GM12874 (cell line): ENCODE data around the gene CCDC3.

Experiments used
- CTCF ChIP-seq: IDR thresholded peaks from 2 replicates; pipeline ENCODE4 v1.5.1; 2011; ENCODE audit warnings: low read depth, mild to moderate bottlenecking, control low read depth, low read length, moderate library complexity; ENCODE audit not compliant: insufficient read depth

Gene CCDC3

GRCh38 chr10:13001041-13001886 is at the start of gene CCDC3:
Gene CCDC3, minus strand, starts transcription at chr10:13001713. Its CDS starts 143 bp downstream, at chr10:13001570.
- no peak for TF ChIP-seq CTCF

- TF ChIP-seq CTCF: no peak
These were observed 49.7 kb upstream of the CCDC3 start for GRCh38 chr10:13051126-13051694.

DNA sequence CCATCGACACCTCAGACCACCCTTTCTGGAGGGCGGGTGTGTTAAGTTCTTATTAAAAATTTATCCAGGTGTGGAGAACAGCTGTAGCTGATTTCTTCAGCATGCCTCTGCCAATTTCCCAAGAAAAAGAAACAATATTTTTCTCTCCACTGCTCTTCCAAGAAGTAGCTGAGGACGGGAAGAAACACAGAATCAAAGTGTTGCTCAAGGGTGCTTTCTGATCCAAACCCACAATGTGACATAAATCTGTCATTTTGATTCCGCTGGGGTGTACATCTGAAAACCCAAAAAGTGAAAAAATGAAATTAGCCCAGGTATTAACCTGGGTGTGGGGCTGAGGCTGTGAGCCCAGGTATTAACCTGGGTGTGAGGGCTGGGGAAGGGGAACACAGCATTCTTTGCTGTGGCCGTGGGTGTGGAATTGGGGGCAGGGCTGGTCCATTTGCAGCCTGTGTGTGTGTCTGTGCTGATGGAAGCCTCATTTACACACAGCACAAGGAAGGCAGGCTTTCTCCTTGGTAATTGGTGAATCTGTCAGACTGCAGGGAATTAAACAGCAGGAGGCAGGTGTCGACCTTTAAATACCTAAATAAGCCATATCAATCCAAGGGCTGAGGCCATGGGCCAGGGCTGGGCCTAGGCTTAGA is 48.4 kb upstream of the CCDC3 start:
- TF ChIP-seq CTCF: no peak

GRCh38 chr10:13048762-13049161 is 47.2 kb upstream of the CCDC3 start:
- no peak for TF ChIP-seq CTCF

- TF ChIP-seq CTCF: no peak
These were observed 46.2 kb upstream of the CCDC3 start for GRCh38 chr10:13047529-13048206.

DNA sequence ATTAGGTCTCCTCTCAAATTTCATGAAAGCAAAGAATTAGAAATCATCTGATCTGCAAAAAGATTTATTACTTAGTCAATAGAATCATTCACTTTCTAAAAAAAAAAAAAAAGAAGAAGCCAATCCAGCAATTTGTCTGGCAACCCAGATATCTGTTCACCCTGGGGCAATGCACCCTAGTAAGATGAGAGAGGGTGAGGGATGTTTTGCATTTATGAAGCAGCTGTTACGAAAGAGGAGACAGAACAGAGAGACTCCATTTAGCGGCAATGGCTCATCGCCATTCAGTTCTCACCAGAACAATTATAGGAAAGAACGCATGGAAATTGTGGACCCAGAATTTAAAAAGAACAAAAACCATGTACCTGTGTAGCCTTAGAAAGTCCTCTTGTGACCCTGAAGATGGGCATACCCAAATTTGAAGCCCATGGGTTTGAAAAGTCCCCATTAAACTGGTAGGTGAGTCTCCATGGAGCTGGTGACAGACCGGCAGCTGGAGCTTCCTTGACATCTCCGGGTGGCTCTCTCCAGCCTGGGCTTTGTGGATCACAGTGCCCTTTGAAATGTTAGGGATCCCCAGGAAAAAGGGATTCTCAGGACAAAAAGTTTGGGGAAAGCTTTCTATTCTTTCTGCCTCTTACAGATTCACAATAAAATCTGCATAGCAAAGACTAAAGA is 45.5 kb upstream of the CCDC3 start:
- no peak for TF ChIP-seq CTCF
